HCT116 (cell line): ENCODE measurements around the gene CYP24A1.

Experiments
- CEBPB ChIP-seq: IDR thresholded peaks from 2 replicates; pipeline ENCODE4 v1.6.1; 2012; ENCODE audit warnings: low read depth
- CTCF ChIP-seq, 3 experiments: fragments of 200-600 bp in 1 of 3; sonication (generic) in 1 of 3; IDR thresholded peaks in 2 of 3; conservative IDR thresholded peaks in 1 of 3; 2 replicates each; pipeline ENCODE4 v1.5.1; 2012 to 2017; ENCODE audit warnings: low read depth in 2 of 3, low read length in 2 of 3, antibody characterized with exemption in 1 of 3, borderline replicate concordance in 1 of 3, control low read depth in 1 of 3, mild to moderate bottlenecking in 1 of 3, mixed read lengths in 1 of 3, mixed run types in 1 of 3, moderate library complexity in 1 of 3; ENCODE audit not compliant: insufficient read depth in 1 of 3
- ELF1 ChIP-seq: IDR thresholded peaks from 2 replicates; pipeline ENCODE4 v1.6.1; 2012; ENCODE audit warnings: low read depth, borderline replicate concordance
- EZH2 ChIP-seq: fragments of 200-600 bp; sonication (generic); IDR thresholded peaks from 2 replicates; pipeline ENCODE4 v1.6.1; 2017; ENCODE audit warnings: antibody characterized with exemption, mixed run types
- MAX ChIP-seq: IDR thresholded peaks from 2 replicates; pipeline ENCODE4 v1.6.1; 2012
- POLR2A ChIP-seq: IDR thresholded peaks from 2 replicates; pipeline ENCODE4 v1.7.0; 2011; ENCODE audit warnings: borderline replicate concordance; ENCODE audit not compliant: insufficient read depth, insufficient read length; ENCODE audit errors: extremely low read depth
- POLR2AphosphoS5 ChIP-seq: IDR thresholded peaks from 2 replicates; pipeline ENCODE4 v1.6.1; 2011; ENCODE audit warnings: mild to moderate bottlenecking, low read depth, low read length, moderate library complexity
- RAD21 ChIP-seq: IDR thresholded peaks from 2 replicates; pipeline ENCODE4 v1.6.1; 2012; ENCODE audit warnings: low read depth, mild to moderate bottlenecking
- SIN3A ChIP-seq: IDR thresholded peaks from 2 replicates; pipeline ENCODE4 v1.6.1; 2012; ENCODE audit warnings: low read depth
- YY1 ChIP-seq: IDR thresholded peaks from 2 replicates; pipeline ENCODE4 v1.6.1; 2011; ENCODE audit warnings: low read length, low read depth, moderate library complexity, mild to moderate bottlenecking; ENCODE audit not compliant: insufficient replicate concordance; ENCODE audit errors: extremely low read depth
- ZFX ChIP-seq: fragments of 450-650 bp; IDR thresholded peaks from 2 replicates; pipeline ENCODE4 v1.6.1; 2017
- ZNF274 ChIP-seq: fragments of 200-500 bp; sonication (Bioruptor generic); IDR thresholded peaks from 2 replicates; pipeline ENCODE4 v1.6.1; 2014; ENCODE audit warnings: mild to moderate bottlenecking, low read depth, low read length, inconsistent platforms

GRCh38 chr20:54178256-54178655 is 4.5 kb upstream of the CYP24A1 start:
- TF ChIP-seq ZFX (no peak), POLR2A (no peak), RAD21 (no peak), YY1 (no peak), POLR2AphosphoS5 (no peak), CTCF (IDR thresholded peaks at IDR 0.05 in 2 of 3, conservative IDR thresholded peaks at IDR 0.05 in 1 of 3; ENCODE audit: borderline replicate concordance in 1 of 3, insufficient read depth in 1 of 3, low read depth in 2 of 3, low read length in 2 of 3) (no peak), ELF1 (no peak), ZNF274 (no peak), EZH2 (no peak), MAX (no peak), SIN3A (no peak), CEBPB (no peak)
